NT2/D1 (cell line): ENCODE results near the gene RFC1.

Experiments
- DNase-seq: peaks from one replicate; pipeline ENCODE4 v3.0.0-alpha.2; 2011; ENCODE audit warnings: low read depth, low spot score
- H3K27me3 ChIP-seq: 2 replicates; pipeline ENCODE4 v1.6.0; 2011; ENCODE audit warnings: mild to moderate bottlenecking; ENCODE audit not compliant: insufficient read length, insufficient read depth
- H3K36me3 ChIP-seq: 2 replicates; pipeline ENCODE4 v1.6.1; 2011; ENCODE audit warnings: mild to moderate bottlenecking, low read length, mixed read lengths; ENCODE audit not compliant: insufficient read depth, insufficient read length
- H3K4me1 ChIP-seq: 2 replicates; pipeline ENCODE4 v1.5.1; 2011; ENCODE audit not compliant: insufficient read depth, insufficient read length
- H3K4me3 ChIP-seq: 2 replicates; pipeline ENCODE4 v1.5.1; 2011; ENCODE audit warnings: low read depth; ENCODE audit not compliant: insufficient read length
- H3K9ac ChIP-seq: 2 replicates; pipeline ENCODE4 v1.6.0; 2011; ENCODE audit warnings: low read depth; ENCODE audit not compliant: insufficient read length
- H3K9me3 ChIP-seq: 2 replicates; pipeline ENCODE4 v1.5.1; 2011; ENCODE audit warnings: mild to moderate bottlenecking, low read length; ENCODE audit not compliant: insufficient read depth
- SUZ12 ChIP-seq: IDR thresholded peaks from 2 replicates; pipeline ENCODE4 v1.6.1; 2011; ENCODE audit not compliant: insufficient read length, insufficient read depth; ENCODE audit errors: extremely low read depth
- YY1 ChIP-seq: IDR thresholded peaks from 2 replicates; pipeline ENCODE4 v1.6.1; 2011; ENCODE audit not compliant: insufficient read length, insufficient read depth
- ZNF274 ChIP-seq: IDR thresholded peaks from 2 replicates; pipeline ENCODE4 v1.6.1; 2011; ENCODE audit warnings: mild to moderate bottlenecking, low read depth, low read length

RFC1 gene

DNA sequence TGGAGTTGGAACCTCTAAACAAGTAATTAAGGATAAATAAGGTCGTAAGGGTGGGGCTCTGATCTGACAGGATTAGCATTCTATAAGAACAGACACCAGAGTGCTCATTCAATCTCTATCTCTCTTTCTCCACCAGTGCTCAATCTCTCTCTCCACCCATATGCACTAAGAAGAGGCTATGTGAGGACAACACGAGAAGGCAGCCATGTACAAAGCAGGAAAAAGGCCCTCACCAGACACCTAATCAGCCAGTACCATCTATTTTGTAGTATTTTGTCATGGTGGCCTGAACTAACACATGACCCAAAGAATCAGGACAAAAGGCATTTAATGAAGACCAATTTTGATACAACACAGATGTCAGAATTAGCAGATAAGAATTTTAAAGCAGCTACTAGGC lies 16.8 kb downstream of the RFC1 start:
- no peaks in the 10 kb centered on the region for H3K9me3 ChIP-seq
- H3K27me3 ChIP-seq = no peaks in the 10 kb centered on the region
- H3K4me1 ChIP-seq = no peaks in the 10 kb centered on the region
- TF ChIP-seq ZNF274 (no peak), SUZ12 (no peak), YY1 (no peak)
- no peak overlapping the region for H3K9ac ChIP-seq
- H3K36me3 ChIP-seq = peaks cover 33% of the 10 kb centered on the region
- H3K4me3 ChIP-seq = no peak overlapping the region
- DNase-seq = no peak

DNA sequence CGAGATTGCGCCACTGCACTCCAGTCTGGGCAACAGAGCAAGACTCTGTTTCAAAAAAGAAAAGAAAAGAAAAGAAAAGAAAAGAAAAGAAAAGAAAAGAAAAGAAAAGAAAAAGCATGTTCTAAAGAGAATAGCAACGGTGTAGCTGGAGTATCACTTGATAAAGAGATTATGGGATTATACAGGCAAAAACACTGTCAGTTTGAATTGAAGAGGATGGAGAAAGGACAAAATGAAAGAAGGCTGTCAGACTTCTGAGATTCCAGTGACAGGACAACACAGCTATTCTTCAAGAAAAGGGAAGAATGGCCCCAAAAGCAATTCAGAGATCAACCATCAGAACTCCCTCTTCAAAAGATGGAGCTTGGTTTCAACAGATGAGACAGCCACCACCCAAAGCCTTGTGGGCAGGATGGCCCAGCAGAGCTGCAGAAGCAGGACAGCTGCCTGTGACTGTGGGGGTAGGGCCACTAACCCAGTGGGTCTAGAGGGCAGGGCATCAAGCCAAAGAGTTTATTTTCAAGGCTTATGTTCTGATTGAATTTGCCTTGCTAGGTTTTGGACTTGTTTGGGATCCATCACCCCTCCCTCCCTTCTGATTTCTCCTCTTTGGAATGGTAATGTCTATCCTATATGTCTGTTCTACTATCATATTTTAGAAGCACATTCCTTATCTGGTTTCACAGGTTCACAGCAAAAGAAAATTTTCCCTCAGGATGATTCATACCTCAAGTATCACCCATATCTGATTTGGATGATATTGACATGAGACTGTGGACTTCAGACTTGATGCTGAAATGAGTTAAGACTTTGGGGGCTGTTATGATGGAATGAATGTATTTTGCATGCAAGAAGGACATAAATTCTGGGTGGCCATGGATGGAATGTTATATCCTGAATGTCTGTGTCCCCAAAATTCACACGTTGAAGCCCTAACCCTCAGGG lies 17.5 kb downstream of the RFC1 start:
- no peaks in the 10 kb centered on the region for H3K9me3 ChIP-seq
- no peaks in the 10 kb centered on the region for H3K4me1 ChIP-seq
- no peak overlapping the region for H3K9ac ChIP-seq
- H3K4me3 ChIP-seq = no peak overlapping the region
- TF ChIP-seq YY1 (no peak), ZNF274 (no peak), SUZ12 (no peak)
- H3K36me3 ChIP-seq = peaks cover 34% of the 10 kb centered on the region
- no peak for DNase-seq
- no peaks in the 10 kb centered on the region for H3K27me3 ChIP-seq

DNA sequence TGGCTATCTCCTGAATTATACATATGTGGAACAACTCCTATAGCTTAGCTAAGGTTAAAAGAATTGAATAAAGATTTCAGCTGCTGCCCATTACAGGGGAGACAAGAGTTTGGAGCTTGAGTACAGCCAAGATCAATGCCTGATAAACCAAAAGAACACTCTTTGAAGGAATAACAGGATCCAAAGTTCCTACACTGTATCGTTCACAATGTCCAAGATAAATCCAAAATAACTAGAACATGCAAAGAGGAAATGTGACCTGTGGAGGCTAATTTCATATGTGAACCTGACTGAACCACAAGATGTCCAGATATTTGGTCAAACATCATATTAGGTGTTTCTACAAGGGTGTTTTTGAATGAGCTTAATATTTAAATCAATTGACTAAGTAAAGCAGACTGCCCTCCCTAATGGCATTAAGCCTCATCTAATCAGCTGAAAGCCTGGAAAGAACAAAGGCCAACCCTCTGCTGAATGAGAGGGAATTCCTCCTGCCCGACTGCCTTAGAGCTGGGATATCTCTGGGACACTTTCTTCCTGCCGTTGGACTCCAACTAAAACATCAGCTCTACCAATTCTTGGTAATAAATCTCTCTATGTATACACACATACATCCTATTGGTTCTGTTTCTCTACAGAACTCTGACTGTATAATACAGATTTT lies 19.2 kb downstream of the RFC1 start:
- Histone ChIP-seq H3K27me3 (no peaks in the 10 kb centered on the region), H3K9ac (no peak overlapping the region), H3K4me3 (no peak overlapping the region), H3K36me3 (peaks cover 41% of the 10 kb centered on the region), H3K9me3 (no peaks in the 10 kb centered on the region), H3K4me1 (no peaks in the 10 kb centered on the region)
- no peak for DNase-seq
- TF ChIP-seq ZNF274 = no peak
- TF ChIP-seq SUZ12 = no peak
- TF ChIP-seq YY1 = no peak

DNA sequence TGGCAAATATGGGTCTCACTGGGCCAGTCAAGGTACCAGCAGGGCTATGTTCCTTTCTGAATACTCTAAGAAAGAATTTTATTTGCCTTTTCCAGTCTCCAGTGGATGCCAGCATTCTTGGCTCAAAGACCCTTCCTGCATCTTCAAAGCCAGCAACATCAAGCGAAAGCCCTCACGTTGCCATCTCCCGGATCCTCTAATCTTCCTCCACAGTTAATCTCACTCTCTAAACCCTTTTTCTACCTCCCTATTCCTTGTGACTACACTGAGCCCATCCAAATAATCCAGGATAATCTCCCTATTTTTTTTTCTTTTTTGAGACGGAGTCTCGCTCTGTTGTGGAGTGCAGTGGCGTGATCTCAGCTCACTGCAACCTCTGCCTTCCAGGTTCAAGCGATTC lies 23.4 kb downstream of the RFC1 start:
- Histone ChIP-seq H3K9ac (no peak overlapping the region), H3K9me3 (no peaks in the 10 kb centered on the region), H3K27me3 (no peaks in the 10 kb centered on the region), H3K36me3 (peaks cover 20% of the 10 kb centered on the region), H3K4me1 (no peaks in the 10 kb centered on the region), H3K4me3 (no peak overlapping the region)
- DNase-seq = no peak
- no peak for TF ChIP-seq ZNF274
- TF ChIP-seq YY1 = no peak
- no peak for TF ChIP-seq SUZ12

DNA sequence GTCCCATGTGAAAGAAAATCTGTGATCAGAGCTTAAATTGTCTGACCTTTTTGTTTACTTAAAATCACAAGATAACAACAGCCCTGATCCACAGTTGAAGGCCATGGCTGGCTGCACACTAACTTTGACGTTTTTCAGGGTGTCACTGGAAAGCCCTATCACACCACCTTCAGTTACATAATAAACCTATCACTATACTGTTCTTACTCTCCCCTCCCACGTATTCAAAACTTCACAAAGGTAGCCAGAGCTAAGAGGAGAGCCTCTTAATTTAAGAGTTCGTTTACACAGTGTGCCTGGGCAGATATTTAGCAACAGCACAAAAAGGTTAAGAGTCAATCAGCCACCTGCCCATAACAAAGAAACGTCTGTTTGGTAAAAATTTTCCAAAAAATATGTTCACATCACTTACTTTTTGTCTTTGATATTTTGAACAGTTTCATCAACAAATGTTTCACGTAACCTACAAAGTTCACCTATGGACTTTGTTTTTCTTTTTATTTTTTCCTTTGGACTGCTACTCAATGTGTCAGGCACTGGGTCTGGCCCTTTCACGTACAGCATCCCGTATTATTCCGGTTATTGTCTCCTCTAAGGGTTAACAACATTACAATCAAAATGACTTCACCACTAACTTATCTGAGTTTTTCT lies 25.0 kb downstream of the RFC1 start:
- H3K27me3 ChIP-seq = no peaks in the 10 kb centered on the region
- H3K4me1 ChIP-seq = no peaks in the 10 kb centered on the region
- no peak for DNase-seq
- H3K9ac ChIP-seq = no peak overlapping the region
- H3K4me3 ChIP-seq = no peak overlapping the region
- TF ChIP-seq YY1 = no peak
- no peak for TF ChIP-seq ZNF274
- TF ChIP-seq SUZ12 = no peak
- no peaks in the 10 kb centered on the region for H3K9me3 ChIP-seq
- H3K36me3 ChIP-seq = peaks cover 19% of the 10 kb centered on the region

DNA sequence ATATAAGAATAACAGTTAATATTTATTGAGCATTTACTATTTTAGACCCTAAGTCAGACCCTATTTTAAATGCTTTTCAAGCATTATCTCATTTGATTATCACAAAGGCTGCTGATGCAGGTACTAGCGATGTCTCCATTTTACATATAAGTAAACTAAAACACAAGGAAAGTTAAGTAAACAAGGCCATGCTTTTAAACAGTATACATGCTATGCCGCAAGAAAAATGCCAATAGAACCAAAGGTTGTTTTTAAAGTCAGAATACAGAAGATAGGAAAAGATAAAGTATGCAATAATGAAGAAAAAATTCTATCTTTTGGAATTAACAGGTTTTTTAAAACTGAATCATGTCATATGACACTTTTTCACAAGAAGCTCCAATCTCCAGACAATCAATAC lies 26.2 kb downstream of the RFC1 start:
- TF ChIP-seq SUZ12 (no peak), ZNF274 (no peak), YY1 (no peak)
- Histone ChIP-seq H3K9me3 (no peaks in the 10 kb centered on the region), H3K4me1 (no peaks in the 10 kb centered on the region)

DNA sequence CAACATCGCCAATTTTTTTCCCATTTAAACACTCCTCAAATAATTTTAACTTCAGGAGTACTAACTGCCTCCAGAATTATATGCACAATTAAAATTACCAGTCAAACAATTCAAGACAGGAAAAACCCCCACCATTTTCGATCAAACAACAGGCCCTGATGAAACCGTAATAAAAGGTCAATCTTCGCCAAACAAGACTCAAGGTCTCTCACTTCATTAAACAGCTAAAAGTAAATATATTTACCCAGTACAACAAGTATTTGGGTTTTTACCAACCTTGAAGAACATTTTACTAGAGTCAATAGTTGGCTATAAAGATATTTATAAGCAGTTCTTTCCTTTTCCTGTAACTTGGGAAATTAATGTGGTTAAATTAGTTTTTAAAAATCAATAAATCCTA lies 28.3 kb downstream of the RFC1 start:
- Histone ChIP-seq H3K27me3 (no peaks in the 10 kb centered on the region), H3K4me1 (no peaks in the 10 kb centered on the region), H3K4me3 (no peak overlapping the region), H3K36me3 (peaks cover 11% of the 10 kb centered on the region), H3K9ac (no peak overlapping the region), H3K9me3 (no peaks in the 10 kb centered on the region)
- no peak for DNase-seq
- TF ChIP-seq YY1 (no peak), ZNF274 (no peak), SUZ12 (no peak)

More for the DNA sequence above, 26.2 kb downstream of the RFC1 start:
- Histone ChIP-seq H3K9ac (no peak overlapping the region), H3K27me3 (no peaks in the 10 kb centered on the region), H3K4me3 (no peak overlapping the region), H3K36me3 (peaks cover 16% of the 10 kb centered on the region)
- no peak for DNase-seq
